HS-5 (cell line): ENCODE results near the gene GCNT3.
A peak's percentile ranks its signal among the peaks of the same experiment; 100 is the strongest.

ENCODE experiments used
- DNase-seq: peaks from one replicate; pipeline ENCODE4 v3.0.0-alpha.2; 2012; ENCODE audit warnings: low read depth

GCNT3 gene, protein sequence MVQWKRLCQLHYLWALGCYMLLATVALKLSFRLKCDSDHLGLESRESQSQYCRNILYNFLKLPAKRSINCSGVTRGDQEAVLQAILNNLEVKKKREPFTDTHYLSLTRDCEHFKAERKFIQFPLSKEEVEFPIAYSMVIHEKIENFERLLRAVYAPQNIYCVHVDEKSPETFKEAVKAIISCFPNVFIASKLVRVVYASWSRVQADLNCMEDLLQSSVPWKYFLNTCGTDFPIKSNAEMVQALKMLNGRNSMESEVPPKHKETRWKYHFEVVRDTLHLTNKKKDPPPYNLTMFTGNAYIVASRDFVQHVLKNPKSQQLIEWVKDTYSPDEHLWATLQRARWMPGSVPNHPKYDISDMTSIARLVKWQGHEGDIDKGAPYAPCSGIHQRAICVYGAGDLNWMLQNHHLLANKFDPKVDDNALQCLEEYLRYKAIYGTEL

DNA sequence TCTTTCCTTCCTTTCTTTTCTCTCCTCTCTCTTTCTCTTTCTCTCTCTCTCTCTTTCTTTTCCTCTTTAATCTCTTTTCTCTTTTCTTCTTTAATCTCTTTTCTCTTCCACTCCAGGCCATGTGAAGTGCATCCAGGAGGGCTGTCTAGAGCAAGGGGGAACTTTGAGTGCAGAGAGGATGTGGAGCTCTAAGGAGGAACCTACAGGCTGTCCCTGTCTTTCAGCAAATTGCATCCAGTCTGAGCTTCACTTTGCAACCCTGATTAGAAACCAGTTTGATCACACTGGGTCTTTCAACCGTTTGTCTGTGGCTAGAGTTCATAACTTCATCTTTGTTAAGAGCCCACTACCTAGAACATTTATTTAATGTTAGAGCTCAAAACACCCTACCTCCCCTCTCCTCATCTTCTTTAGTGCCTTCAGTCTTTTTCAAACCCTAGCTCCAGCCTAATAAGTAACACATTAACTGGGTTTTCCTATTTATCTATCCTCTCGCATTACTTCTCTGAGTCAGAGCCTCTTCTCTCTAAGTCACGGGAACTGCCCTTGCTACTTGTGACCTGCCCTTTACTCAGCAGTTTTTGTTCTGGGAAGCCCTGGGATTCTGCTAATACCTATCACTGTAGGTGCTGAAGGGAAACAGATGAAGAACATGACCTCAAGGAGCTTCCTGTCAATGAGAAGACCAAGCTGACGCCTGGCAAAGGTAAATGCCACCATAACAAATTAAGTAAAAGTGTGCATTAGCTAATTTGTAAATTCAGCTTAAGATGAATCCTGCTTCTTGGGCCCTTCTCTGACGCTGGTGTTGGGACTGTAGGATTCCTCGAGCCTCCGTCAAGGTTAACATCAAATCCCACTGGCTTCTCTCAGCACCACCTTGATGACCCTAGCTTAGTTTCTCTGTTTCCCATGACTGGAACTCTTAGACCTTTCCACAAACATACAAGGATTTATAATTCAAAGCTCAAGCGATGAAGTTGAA, at the start of gene GCNT3:
Gene GCNT3 (plus strand): TSS at position 508 of the 985 bp plus-strand sequence. CDS start 6,456 bp downstream, outside the sequence.
- no peak for DNase-seq

- DNase-seq, result no peak
These were observed 49.0 kb upstream of the GCNT3 start for GRCh38 chr15:59562448-59563186.

DNA sequence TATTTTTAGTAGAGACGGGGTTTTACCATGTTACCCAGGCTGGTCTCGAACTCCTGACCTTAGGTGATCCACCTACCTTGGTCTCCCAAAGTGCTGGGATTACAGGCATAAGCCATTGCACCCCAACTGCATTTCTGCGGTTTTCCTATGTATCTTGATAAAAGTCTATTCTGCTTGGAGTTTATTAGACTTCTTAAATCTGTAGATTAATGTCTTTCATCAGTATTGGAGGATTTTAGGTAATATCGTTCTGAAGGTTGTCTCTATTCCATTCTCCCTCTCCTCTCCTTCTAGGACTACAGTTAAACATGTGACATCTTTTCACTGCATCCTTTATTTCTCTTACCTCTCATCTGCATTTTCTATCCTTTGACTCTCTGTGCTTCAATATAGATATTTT, 46.3 kb upstream of the GCNT3 start:
- no peak for DNase-seq

GRCh38 chr15:59567324-59567723, 44.3 kb upstream of the GCNT3 start:
- no peak for DNase-seq

- DNase-seq, result no peak
These were observed 42.1 kb upstream of the GCNT3 start for GRCh38 chr15:59569477-59569876.

DNA sequence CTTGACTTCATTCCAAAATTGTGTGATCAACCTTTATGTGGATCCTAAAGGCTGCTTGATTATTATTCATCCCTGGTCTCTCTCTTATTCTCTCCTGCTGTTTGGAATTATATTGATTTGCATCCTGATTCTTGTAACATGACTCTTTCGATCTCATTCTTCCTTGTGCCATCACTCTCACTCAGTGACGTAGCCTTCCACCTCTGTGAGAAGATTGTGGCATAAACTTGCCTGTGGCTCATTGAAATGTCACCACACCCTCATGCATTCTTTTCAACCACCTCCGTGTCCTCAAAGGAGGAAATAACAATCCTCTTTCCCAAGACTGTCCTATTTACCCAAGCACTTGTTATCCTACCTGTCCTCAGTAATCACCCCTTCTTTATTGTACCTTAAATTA, 41.3 kb upstream of the GCNT3 start:
- no peak for DNase-seq

- no peak for DNase-seq
These were observed 40.0 kb upstream of the GCNT3 start for GRCh38 chr15:59571606-59572005.

GRCh38 chr15:59583088-59583487, 28.5 kb upstream of the GCNT3 start:
- DNase-seq, result no peak

DNA sequence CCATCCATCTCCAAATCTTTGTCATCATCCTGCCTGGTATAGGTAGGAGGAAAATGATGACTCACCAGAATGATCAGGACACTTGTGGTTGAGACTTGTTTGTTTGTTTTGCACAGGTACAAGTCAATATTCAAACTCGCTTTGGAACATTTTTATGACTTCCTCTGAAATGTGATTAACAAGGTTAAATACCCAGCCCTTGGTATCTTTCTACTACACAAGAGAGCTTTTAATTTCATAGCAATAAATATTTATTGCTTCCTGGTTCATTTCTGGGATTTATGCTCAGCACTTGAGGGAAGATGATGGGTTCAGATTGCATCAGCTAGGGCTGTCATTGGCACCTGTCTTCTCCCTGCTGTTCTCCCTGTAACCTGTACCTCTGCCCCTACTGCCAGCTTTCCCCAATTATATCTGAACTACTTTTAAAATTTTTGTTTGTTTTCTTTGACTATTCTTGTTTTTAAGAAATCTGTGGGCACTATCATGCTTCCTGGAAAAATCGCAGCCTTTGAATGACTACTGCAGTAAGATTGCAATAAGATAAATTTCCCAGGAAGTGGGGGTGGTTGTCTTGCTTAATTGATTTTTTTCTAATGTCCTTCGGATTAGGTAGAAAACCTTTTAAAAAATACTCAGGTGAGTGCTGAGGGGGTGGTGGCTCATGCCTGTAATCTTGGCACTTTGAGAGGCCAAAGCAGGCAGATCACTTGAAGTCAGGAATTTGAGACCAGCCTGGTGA, 24.3 kb upstream of the GCNT3 start:
- no peak for DNase-seq

GRCh38 chr15:59590027-59590426, 21.6 kb upstream of the GCNT3 start:
- DNase-seq, result no peak

- DNase-seq, result no peak
These were observed 20.2 kb upstream of the GCNT3 start for GRCh38 chr15:59591356-59591755.

DNA sequence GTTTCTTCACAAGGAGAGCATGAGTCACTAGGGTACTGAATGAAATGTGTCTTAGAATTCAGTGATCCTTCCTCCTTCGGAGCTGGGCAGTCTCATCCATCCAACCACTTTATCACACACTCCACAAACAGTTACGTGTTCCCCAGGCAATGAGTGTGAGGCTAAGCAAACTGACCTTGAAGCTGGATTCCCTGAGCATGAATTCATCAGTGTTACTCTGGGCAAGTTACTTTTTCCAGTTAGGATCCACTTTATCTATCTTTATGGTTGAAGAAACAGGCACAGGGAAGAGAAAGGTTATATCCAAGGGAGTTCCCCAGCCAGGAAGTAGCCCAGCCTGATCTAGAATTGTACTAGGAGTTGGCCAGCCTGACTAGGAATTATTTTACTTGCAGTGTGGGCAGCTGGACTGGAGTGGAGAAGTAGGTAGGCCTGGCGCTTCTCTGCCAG, 17.1 kb upstream of the GCNT3 start:
- peak; percentile 64 for DNase-seq

GRCh38 chr15:59594991-59595390, 16.6 kb upstream of the GCNT3 start:
- no peak for DNase-seq

- no peak for DNase-seq
These were observed 16.1 kb upstream of the GCNT3 start for GRCh38 chr15:59595434-59595915.

DNA sequence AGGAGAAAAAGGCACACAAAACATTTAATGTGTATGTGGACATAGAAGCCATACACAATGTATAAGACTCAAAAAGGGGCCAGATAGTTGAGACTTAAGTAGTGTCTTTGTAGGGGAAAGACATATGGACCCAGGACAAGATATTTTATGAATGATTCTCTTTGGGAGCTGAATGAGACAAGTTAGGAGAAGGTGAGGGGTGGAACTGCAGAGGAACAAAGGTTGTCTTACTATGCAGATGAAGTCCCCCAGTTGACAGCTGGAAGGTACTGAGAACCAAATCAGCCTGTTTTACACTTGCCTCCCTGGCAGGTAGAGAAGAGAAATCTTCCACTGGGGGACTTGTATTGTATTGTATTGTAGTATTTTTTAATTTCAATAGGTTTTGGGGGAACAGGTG, 14.9 kb upstream of the GCNT3 start:
- DNase-seq, result no peak

GRCh38 chr15:59598461-59598860, 13.1 kb upstream of the GCNT3 start:
- DNase-seq, result no peak

- DNase-seq, result no peak
These were observed 5.6 kb upstream of the GCNT3 start for GRCh38 chr15:59605994-59606393.

DNA sequence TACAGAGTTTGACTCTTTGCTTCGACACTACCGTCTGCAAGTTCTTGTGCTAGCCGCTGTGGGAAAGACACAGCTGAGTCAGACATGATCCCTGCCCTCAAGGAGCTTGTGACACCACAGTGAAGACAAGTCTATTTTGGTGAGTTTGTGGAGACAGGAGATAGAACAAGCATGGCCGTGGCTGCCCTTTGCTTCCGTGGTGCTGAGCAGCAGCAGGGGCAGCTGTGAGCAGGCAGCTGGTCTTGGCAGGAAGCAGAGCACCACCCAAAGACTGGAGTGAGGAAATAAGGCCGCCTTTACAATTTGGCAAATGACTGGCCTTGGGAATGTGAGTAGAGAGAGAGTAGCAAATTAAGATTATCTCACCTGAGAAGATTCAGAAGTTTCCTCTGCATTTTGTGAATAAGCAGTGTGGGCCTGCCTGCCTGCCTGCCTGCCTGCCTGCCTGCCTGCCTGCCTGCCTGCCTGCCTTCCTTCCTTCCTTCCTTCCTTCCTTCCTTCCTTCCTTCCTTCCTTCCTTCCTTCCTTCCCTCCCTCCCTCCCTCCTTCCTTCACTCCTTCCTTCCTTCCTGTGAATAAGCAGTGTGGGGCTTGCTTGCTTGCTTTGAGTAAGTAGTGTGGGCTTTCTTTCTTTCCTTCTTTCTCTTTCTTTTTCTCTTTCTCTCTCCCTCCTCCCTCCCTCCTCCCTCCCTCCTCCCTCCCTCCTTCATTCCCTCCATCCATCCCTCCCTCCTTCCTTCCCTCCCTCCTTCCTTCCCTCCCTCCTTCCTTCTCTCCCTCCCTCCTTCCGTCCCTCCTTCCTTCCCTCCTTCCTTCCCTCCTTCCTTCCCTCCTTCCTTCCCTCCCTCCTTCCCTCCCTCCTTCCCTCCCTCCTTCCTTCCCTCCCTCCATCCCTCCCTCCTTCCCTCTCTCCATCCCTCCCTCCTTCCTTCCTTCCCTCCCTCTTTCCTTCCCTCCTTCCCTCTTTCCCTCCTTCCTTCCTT, 1.6 kb upstream of the GCNT3 start:
- DNase-seq, result no peak

DNA sequence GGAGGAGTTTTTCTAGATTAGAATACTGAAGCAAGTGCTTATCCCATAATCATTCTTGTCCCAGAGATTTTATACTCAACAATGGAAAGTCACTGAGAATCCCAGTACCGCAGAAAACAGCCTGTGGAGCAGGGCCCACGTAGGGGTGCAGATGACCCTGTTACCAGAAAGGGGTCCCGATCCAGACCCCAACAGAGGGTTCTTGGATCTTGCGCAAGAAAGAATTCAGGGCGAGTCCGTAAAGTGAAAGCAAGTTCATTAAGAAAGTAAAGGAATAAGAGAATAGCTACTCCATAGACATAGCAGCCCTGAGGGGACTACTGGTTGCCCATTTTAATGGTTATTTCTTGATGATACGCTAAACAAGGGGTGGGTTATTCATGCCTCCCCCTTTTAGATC, 2.6 kb downstream of the GCNT3 start:
- no peak for DNase-seq

- no peak for DNase-seq
These were observed 4.1 kb downstream of the GCNT3 start for GRCh38 chr15:59615661-59616060.
